Testis (tissue), 3 donors: ENCODE data around the gene KIT. TPM values are rescaled to one million over a fixed set of nuclear protein-coding genes. Genes with fewer than 3 reads are reported as not detected.

ENCODE experiments used
- DNase-seq: peaks from one replicate; pipeline ENCODE4 v3.0.0-alpha.2; 2019
- H3K27ac ChIP-seq, 2 donors: fragments of 200-600 bp; sonication (generic); one replicate each; pipeline ENCODE4 v1.5.1; 2019
- H3K27me3 ChIP-seq: fragments of 200-600 bp; sonication (generic); one replicate; pipeline ENCODE4 v1.5.1; 2019
- H3K36me3 ChIP-seq: fragments of 200-600 bp; sonication (generic); one replicate; pipeline ENCODE4 v1.5.1; 2017; ENCODE audit warnings: low read depth; ENCODE audit errors: missing control alignments
- H3K4me1 ChIP-seq: fragments of 200-600 bp; sonication (generic); one replicate; pipeline ENCODE4 v1.5.1; 2019
- H3K4me3 ChIP-seq, 2 donors: fragments of 200-600 bp; sonication (generic); one replicate each; pipeline ENCODE4 v1.5.1; 2017 to 2019
- H3K9me3 ChIP-seq: fragments of 200-600 bp; sonication (generic); one replicate; pipeline ENCODE4 v1.5.1; 2017
- CTCF ChIP-seq, 3 experiments: fragments of 450-650 bp in 2 of 3; fragments of 200-600 bp in 1 of 3; sonication (generic) in 1 of 3; IDR thresholded peaks; one replicate each; pipeline ENCODE4 v1.5.1; 2016 to 2019; ENCODE audit warnings: antibody characterized with exemption in 3 of 3, mild to moderate bottlenecking in 2 of 3, moderate library complexity in 1 of 3
- POLR2A ChIP-seq: fragments of 450-650 bp; IDR thresholded peaks from one replicate; pipeline ENCODE4 v1.6.1; 2017; ENCODE audit warnings: antibody characterized with exemption, mild to moderate bottlenecking, moderate library complexity
- WGBS, 2 donors: methylation state at CpG; one replicate each; pipeline ENCODE4 v1.1.5; 2018; 5-methylcytosine and 5-hydroxymethylcytosine counted together
- intact Hi-C: fragments of 100-400 bp; cut with DNase I; formaldehyde crosslinking; loops from one replicate; pipeline ENCODE4 v1.15.1; 2023; ENCODE audit warnings: low total_unique reads
- polyA plus RNA-seq: library from polyadenylated mRNA; stranded (reverse); fragments of 350-450 nt; fragmentation: Illumina TruSeq; extraction: RNeasy Lipid Tissue Mini Kit (QIAGEN cat#74804); gene quantifications from one replicate; pipeline ENCODE4 v1.2.3, GENCODE V29; 2014; ENCODE audit warnings: low read depth, low replicate concordance; ENCODE audit not compliant: insufficient read depth
- total RNA-seq, 2 donors: library from RNA; depleted of rRNA; stranded (reverse); fragments of >200 nt; gene quantifications; one replicate each; pipeline ENCODE4 v1.2.3, GENCODE V29; 2016

The KIT gene
- total and polyA plus RNA-seq, 3 donors from 2014 or later: 10.6 to 15.2 (median 10.7) TPM

GRCh38 chr4:54683616-54684346, 26.0 kb downstream of the KIT start:
- Histone ChIP-seq H3K27me3 (no peaks in the 10 kb centered on the region), H3K9me3 (no peaks in the 10 kb centered on the region), H3K36me3 (no peaks in the 10 kb centered on the region), H3K27ac (no peak overlapping the region), H3K4me3 (no peak overlapping the region), H3K4me1 (no peaks in the 10 kb centered on the region)
- intact Hi-C loops: no loop called here
- 89 to 92% methylated on average over 6 to 8 of the region's 8 CpGs for WGBS, 2 donors
- no peak for DNase-seq
- TF ChIP-seq POLR2A (no peak), CTCF (IDR thresholded peaks at IDR 0.05) (no peak)

GRCh38 chr4:54685810-54686209, 28.1 kb downstream of the KIT start:
- Histone ChIP-seq H3K36me3 (no peaks in the 10 kb centered on the region), H3K9me3 (no peaks in the 10 kb centered on the region), H3K4me1 (no peaks in the 10 kb centered on the region), H3K27ac (no peak overlapping the region), H3K27me3 (no peaks in the 10 kb centered on the region), H3K4me3 (no peak overlapping the region)
- TF ChIP-seq POLR2A: no peak
- 94 to 95% methylated on average over 1 of the region's 1 CpG for WGBS, 2 donors
- no peak for DNase-seq
- intact Hi-C loops: no loop called here

GRCh38 chr4:54687887-54688841, 30.4 kb downstream of the KIT start:
- H3K27ac ChIP-seq: no peak overlapping the region
- TF ChIP-seq POLR2A (no peak), CTCF (IDR thresholded peaks at IDR 0.05) (no peak)
- intact Hi-C loops: no loop called here
- 83 to 86% methylated on average over 11 of the region's 11 CpGs for WGBS, 2 donors
- H3K36me3 ChIP-seq: no peaks in the 10 kb centered on the region
- H3K4me3 ChIP-seq: no peak overlapping the region
- H3K4me1 ChIP-seq: no peaks in the 10 kb centered on the region
- H3K27me3 ChIP-seq: no peaks in the 10 kb centered on the region
- DNase-seq: no peak
- H3K9me3 ChIP-seq: no peaks in the 10 kb centered on the region

GRCh38 chr4:54695337-54695736, 37.6 kb downstream of the KIT start:
- no peaks in the 10 kb centered on the region for H3K27me3 ChIP-seq
- DNase-seq: no peak
- no peak overlapping the region for H3K27ac ChIP-seq
- H3K9me3 ChIP-seq: no peaks in the 10 kb centered on the region
- intact Hi-C loops: no loop called here
- H3K36me3 ChIP-seq: no peaks in the 10 kb centered on the region
- WGBS, 2 donors: 54 to 62% methylated on average over 12 of the region's 12 CpGs
- TF ChIP-seq CTCF (IDR thresholded peaks at IDR 0.05): no peak
- no peak for TF ChIP-seq POLR2A
- H3K4me1 ChIP-seq: no peaks in the 10 kb centered on the region
- no peak overlapping the region for H3K4me3 ChIP-seq

- H3K27ac ChIP-seq: no peak overlapping the region
- no peaks in the 10 kb centered on the region for H3K27me3 ChIP-seq
- DNase-seq: no peak
- no peaks in the 10 kb centered on the region for H3K9me3 ChIP-seq
- H3K4me1 ChIP-seq: no peaks in the 10 kb centered on the region
- no peaks in the 10 kb centered on the region for H3K36me3 ChIP-seq
- H3K4me3 ChIP-seq: no peak overlapping the region
- intact Hi-C loops: no loop called here
- no peak for TF ChIP-seq CTCF (IDR thresholded peaks at IDR 0.05)
- no peak for TF ChIP-seq POLR2A
- WGBS, 2 donors: 84 to 87% methylated on average over 3 of the region's 3 CpGs
Measured at GRCh38 chr4:54695788-54696187, 38.0 kb downstream of the KIT start.
